ENCODE results near the gene TET2.
A peak's percentile ranks its signal among the peaks of the same experiment; 100 is the strongest.

DNA sequence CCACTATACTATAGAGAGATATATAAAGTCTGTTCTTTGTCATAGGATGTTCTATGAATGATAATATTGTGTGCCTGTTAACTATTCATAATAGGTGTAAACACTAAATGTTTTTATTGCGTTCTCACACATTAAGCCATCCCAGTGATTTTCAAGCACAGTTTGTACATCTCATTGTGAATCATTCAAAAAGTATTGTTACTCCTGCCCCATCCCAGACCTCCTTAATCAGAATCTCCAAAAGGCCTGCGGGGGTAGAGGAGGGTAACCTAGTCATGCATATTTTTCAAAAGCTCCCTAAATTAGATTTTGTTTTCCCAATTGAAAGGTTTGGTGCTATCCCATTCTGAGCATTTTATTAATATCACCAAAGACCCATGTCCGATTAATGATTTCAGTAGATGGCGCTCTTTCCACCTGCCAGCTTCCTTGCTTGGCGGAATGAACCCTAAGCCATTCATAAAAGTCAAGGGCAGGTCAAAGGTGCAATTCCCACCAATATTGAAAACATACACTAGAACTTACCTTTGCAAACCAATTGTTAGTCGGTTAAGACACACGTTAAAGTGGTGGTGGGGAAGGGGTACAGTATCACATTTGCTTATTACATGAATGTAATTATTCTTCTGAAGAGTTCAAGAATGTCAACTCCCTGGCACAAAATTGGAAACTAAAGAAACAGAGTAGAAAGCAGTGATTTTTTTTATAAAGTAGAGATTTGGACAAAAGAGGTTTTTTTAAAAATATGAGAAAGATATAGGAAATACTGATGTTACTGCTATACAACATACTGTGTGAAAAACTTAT is 5.8 kb upstream of the TET2 start:
- TF ChIP-seq CTCF (IDR thresholded peaks at IDR 0.05) (peak in 5 of 6 experiments; percentile 34 to 61 (median 54)), POLR2A (IDR thresholded peaks at IDR 0.05) (no peak)
